ENCODE measurements around the gene FSIP1.

Gene FSIP1

DNA sequence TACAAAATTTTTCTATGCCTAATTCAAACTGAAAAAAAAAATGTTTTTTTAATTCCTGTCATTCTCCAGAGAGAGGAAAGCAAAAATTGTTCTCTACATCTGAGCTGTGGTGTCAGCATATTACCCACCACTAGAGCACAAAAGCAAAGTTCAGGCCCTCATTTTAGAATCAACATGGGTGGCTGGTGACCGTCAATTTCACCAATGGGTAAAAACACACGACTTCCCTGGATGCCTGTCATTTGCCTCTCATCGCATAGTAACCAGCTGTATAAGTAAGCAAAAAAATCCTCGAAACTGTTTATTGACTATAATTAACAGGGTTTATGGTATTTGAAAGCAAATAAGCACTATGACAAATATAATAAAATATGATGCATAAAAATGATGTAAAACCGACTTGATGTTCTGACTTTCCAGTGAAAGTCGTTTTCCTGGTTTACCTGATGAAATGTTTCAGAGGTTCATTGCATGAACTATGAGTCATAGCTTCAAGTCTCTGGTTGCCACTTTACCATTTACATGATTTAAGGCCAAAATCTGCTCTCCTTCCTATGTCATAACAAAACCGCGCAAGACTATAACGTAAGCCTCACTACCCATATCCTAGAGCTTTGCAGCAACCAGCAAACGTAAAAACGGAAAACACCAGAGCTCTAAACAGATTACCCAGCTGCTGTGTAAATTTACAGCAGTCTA lies 141.3 kb downstream of the FSIP1 start:
- DNase-seq = no peak

DNA sequence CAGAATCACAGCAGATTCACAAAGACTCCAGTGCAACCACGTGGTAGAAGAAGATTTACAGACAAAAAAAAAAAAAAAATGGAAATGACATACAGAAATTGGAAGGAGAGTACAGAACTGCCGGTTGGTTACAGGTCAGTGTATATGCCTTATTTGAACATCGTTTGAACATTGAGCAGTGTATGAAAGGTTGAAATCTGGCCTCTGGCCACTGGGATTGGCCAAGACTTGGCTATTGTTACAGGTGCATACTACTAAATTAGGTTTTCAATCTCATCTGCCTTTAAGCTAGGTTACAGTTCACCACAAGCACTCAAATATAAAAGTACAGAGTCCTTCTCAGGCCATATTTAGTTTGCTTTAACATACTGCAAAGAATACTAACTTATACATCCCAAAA lies 142.0 kb downstream of the FSIP1 start:
- DNase-seq = no peak

DNA sequence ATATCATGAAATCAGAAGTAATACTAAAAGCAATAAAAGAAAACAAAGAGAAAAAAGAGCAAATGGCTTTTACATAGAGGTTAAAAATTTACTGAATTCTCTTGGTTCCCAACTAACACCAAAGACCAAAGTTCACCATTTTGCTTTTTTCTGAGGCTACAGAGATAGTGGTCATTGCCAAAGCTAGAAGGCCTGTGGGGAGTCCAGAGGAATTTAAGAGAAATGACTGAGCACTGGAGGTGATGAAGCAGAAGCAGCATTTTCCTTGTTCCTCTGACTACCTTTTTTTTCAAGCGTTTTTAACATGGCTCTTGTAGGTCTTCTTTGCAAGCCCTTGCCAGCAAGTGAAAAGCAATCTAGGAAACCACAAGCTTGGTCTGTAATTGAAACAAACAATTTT lies 143.6 kb downstream of the FSIP1 start:
- DNase-seq = no peak

DNA sequence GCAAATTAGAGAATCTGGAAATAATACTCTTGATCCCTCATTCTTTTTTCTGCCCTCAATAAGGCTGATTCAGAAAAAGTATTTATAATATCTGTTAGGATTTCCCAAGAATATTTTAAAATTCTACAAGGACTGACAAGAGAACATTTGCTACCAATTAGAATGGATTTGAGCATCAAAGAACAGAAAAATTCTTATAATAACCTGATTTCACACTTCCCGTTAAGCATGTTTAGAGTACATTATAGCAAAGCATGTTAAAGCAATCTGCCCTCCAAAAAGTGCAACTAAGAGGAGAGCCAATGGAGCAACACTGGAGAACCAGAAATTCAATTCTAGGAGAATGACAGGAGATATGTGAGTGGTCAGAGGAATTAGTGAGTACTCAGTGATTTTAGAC lies 144.6 kb downstream of the FSIP1 start:
- DNase-seq = no peak

DNA sequence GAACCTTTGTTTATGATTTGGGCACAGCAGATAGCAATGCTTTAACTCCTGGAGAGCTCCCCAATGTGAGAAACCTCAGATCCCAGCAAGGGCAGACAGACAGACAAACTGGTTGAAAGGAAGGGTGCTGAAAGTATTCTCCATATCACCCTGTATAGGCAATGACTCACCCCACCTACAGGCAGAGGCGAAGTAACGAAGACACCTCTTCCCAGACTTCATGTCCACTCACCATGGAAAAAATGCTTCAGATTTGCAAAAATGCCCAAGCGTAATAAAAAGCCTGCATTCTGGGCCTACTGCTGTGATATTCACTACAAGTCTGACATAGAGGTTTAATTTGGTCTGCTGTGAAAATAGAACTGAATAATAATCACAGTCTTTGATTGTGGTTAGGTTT lies 151.3 kb downstream of the FSIP1 start:
- no peak for DNase-seq

DNA sequence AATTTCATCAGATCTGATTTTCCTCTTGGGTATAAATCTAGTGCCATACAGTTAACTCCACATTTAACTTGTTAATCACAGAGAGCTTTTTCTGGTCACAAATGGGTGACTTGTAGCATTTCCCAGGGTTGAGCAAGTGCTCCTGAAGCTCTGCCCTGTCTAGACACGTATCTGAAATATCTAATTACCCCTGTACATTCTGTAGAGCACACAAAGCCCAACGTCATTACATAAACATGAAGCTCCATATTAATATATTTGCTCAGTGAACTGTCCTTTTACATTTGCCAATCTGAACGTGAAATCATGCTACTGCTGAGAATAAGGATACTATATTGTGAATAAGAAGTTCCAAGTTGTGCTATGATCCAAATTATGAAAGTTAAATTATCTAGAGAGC lies 152.7 kb downstream of the FSIP1 start:
- DNase-seq = no peak

DNA sequence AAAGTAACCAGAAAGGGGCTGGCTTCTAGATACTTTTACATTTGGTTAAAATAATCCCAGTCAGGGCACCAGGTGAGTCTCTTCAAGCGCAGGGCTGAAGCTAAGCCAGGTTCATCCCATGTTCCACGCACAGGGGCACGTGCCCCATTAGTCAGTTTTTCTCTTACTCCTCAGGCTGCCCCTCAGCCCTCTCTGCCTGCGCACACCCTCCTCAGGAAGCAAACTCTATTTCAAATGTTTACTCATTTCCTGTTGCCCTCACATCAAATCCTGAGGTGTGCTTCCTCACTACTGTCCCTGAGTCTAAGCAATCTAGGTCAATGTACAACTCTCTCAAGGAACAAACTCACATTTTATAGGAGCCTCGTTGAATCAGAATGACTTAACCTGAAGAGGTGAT lies 153.3 kb downstream of the FSIP1 start:
- DNase-seq = no peak

DNA sequence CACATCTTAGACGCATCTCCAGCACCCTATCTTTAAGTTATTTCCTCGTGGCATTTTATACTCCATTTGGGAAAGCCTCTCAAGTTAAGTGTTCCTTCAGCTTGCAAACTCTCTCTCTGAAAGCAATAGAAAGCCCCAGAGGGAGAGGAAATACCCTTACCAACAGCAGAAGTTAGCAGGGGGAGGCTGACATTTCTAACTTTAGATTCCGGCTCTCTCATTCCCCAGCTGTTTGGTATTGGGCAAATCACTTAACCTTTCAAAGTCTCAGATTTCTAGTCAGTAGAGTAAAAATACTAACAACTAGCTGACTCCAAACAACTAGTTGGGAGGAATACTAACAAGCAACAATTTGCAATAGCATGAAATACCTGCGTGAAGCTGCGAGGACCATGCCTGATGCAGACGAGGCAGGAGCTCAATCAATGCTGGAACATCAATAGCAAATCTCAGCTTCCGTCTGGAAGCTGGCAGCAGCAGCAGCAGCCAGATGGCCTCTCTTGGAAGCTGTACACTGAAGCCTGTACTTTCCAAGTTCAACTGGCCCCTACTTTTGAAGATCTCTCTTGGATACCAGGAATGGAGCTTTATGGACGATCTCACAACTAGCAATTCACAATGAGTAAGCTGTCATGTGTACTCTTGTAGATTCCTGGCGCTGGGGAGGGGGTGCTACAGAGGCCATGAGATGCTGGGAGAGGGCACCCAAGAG lies 153.9 kb downstream of the FSIP1 start:
- DNase-seq = no peak

DNA sequence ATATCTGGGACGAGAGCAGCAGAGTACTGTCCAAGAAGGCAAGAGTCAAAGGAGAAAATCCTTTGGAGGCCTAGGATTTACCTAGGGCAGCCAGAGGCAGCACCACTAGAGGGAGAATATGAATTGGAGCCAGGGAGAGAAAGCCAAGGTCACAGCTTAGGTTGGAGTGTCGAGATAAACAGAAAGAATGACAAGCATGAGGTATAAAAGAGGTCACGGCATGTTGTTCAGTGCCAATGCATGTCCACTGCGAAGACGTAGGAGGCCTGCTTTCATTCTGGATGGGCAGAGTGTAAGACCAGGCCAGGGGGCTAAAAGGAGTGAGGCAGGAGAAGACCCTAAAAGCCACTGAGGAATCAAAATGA lies 154.5 kb downstream of the FSIP1 start:
- no peak for DNase-seq

DNA sequence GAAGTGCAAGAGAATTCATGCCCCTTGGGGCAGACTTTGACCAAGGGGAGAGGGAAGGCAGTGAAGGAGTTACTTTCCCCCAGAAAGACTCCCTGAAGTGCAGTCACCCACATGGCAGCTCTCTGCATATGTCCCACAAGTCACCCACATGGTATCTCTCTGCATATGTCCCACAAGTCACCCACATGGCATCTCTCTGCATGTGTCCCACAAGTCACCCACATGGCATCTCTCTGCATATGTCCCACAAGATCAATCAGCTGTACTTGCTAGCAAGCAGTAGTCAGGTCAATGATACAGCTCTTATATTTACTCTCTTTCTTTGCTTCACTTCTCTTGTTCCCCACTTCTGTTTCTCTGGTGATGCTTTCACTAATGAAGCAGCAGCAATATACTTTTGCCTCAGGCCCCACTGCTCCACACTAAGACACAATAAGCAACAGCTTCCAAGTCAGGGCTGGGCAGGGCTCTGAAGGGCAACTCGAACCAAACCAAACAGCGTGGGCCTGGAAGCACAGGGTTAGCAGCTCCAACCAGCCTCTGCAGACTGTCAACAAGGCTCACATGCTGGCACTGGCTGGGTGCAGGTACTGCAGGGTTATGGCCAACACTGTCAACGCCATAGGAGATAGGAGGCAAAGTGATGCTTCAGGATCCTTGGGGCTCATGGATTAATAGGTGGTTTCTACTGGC lies 155.0 kb downstream of the FSIP1 start:
- DNase-seq = no peak

DNA sequence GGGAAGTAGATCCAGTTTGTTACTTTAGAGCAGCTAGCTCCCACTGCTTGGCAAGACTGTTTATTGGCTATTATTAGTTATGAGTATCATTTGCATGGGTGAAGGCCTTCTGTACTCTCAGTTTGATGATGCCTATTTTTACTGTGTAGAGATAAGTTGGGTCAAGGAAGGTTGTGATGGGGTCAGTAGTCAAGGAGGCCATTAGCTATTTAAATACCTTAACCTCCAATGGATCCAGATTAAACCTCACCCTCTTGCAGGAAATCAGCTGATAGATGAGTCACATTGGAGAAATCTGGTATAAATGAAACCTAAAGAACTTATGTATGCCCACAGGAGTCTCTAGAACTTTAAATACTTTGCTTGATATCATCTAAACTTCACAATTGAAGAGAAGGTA lies 156.8 kb downstream of the FSIP1 start:
- DNase-seq = no peak

DNA sequence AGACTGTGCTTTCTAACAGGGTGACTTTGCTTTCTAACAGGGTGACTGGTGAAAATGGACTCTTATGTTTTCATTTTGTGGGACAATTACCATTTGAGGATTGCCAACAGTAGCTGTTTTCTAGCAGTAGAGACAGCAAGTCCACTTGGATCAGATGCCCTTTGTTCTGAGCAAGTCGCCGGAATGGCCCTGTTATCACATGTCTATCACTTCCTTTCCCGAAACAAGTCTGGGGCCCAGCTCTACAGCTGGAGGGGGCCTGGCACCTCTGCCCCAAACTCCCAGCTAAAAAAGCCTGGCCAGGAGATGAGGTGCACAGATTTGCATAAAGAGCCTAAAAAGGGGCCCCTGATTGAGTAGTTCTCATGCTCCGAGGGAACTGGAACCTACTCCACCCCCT lies 157.2 kb downstream of the FSIP1 start:
- DNase-seq = no peak

DNA sequence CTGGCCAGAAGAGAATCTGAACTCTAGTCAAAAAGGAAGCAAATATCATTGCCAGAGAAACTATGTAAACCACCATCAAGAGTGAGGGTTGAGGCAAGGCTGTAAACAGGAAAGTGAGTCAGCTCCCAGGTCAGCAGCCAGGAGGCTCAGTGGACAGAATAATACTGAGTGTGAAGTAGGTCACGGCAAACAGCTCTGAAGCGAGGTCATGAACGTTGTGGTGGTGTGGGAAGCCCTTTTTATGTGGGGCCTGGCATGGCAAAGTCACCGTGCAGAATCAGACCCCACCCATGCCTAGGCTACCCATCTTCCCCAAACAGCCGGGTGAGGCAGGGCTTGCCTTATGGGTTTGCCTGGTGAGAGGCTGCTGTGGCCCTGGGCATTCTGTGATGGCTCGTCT lies 157.8 kb downstream of the FSIP1 start:
- DNase-seq = no peak

DNA sequence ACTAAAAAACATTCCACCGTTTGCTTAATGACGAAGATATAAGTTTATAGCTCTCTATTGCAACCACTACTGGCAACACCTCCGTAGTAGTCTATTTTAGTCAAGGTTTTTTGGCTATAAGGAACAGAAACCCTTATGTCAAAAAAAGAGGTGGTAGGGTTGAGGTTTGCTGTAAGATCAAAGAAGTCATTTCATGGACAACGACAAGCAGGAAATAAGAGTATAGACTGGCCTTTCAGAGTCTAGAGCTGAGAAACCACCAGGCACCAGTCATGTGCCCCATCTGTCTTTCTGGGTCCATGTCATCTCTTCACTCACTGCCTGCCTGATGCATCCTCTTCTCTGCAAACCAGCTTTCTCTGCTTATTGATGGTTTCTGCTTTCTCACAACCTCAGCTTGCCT lies 159.1 kb downstream of the FSIP1 start:
- no peak for DNase-seq

DNA sequence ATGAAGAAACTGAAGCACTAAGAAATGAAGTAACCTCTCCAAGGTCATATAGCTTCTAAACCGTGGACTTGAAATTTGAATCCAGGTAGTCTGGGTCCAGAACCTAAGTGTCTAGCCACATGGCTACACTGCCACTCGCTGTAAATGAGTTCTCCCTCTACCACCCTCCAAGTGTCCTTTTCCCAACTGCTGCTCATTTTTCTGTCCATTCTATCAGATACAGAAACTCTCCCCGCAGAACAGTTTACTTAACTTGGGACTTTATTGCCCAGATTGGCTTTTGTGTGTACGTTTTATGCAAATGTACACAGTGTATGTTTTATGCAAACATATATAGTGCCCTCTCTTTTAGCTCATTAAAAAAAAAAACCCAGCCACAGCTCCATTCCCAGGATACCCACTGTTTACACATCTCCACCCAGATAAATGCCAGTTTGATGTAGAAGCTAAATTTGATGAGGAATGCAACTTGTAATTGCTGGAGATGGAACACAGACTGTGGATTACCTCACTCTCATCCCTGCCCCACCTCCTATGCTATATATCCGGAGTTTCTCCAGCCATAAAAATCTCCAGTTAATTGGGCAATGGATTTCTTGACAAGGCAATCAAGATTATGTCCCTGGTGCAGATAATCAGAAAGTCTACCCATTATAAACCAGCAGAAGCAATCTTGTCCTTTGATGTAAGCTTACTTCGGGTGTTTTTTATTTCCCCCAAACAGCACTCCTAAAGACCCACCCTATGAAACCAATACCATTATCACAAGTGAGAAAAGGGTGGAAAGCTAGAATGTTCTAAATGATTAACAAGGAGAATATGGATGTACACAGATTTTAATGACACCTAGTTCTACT lies 159.8 kb downstream of the FSIP1 start:
- DNase-seq = no peak

DNA sequence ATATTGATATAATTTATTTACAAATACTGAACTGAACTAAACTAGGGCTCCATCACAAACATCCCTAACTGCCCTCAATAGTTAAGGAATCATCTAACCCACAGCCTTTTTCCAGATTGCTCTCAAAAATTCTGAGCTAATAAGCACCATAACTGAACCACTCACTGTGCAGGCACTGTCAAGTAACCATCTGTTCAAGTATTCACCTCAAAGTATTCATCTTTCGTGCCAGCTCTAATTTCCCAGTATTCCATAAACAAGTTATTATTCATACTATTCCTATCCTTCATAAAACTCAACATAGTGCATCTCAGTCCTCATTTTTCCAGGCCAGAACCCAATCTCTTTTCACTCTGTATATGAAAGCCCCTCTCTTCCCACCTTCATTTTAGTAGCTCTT lies 160.7 kb downstream of the FSIP1 start:
- no peak for DNase-seq

DNA sequence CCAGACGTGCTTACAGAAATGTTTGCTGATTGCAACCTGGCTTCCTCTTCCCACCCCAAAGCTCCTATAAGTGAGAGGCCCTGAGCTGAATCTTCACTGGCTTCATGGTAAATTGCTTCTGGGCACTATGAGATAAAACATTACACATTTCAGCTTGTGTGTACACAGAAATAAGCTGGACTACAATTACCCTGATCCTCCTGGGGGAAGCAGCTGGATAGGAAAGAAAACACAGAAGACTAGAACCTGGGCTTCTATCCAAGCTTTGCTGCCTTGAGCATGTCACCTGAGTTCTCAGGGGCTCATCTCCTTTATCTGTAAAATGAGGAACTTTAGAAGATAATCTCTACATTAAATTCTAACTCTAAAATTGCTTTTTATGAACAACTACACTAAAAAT lies 161.4 kb downstream of the FSIP1 start:
- peak; percentile 8 for DNase-seq

DNA sequence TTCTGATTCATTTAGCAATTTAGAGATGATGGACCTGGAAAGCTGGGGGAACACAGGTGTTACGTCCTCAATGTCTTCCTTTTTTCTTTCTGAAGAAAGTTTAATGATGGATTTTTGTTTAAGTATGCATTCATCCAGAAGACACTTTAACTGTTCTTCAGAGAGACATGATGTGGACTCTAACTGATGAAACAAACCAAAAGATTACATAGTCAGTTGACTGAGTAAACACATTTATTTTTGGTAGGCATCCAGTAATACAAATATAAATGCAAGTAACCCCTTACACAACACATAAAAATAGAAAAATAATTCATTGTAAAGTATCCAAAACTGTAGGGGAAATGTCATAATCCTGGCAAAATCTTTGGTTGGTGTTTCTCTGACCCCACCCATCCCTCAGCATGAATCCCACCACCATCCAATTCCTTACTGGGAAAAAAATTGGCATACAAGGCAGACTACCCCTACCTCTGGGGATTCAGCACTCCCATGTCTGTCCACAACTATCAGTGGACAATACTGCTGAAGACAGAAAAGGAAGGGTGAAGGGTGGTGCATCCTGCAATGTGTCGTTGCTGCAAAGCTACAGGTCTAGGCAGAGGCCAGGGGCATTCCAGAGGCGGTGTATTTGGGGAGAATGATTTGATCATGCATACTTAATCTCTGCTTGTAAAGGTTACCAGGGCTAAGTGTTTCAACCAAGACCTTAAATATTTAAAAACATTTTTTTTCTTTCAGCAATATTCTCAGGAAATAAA lies 164.4 kb downstream of the FSIP1 start:
- DNase-seq = no peak

DNA sequence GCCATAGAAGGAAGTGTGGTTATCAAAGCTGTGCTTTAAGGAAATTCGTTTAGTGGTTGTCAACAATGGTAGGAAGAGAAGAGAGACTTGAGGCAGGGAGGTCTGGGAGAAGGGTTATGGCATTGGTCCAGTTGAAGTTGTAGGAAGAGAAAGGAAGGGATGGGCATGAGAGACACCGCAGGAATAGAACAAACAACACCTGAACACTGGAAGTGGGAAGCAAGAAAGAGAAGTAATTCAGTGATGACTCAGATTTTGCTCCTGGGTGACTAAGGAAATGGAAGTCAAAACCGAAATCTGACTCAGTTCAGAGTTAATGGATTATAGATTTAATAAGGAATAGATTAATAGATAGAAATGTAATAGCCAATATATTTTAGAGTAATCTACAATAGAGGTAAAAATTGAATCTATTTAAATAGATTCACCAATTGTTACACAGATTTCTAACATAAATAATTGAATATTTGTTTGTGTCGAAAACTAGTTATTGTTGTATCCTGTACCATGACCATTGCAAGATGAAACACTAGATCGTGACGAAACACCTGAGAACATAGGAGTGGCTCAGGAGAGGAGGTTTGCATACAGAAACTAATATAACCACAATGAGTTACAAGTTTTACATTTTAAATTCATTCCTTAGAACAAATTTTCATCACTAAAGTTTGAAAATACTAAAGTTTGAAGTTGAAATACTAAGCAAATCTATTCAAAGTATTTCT lies 165.7 kb downstream of the FSIP1 start:
- DNase-seq = no peak

DNA sequence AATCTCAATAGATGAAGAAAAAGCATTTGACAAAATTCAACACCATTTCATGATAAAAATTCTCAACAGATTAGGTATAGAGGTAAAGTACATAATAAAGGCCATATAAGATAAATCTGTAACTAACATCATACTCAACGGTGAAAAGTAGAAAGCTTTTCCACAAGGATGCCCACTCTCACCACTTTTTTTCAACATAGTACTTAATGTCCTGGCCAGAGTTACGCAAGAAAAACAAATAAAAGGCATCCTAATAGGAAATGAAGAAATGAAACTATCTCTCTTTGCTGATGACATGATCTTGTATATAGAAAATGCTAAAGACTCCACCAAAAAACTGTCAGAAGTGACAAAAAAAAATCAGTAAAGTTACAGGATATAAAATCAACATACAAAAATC lies 168.8 kb downstream of the FSIP1 start:
- no peak for DNase-seq

DNA sequence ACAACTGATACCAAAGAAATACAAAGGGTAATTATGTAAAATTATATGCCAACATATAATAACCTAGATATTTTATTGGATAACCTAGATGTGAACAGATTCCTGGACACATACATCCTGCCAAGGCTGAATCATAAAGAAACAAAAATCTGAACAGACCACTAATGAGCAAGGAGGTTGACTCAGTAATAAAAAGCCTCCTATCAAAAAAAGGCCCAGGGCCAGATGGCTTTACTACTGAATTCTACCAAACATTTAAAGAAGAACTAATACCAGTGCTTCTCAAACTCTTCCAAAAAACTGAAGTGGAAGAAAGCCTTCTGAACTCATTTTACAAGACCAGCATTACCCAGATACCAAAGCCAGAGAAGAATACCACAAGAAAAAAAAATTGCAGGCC lies 169.4 kb downstream of the FSIP1 start:
- DNase-seq = no peak

DNA sequence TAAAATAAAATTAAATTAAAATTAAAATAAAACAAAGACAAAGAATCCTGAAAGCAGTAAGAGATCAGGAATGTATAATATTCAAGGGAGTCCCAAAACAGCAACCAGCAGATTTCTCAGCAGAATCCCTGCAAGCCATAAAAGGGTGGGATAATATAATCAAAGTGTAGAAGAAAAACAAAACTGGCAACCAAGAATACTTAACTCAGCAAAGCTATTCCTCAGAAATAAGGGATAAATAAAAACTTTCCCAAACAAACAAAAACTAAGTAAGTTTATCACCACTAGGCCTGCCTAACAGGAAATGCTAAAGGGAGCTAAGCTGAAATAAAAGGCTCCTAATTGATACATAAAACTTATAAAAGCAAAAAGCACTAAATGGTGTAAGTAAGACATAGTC lies 172.0 kb downstream of the FSIP1 start:
- peak; percentile 4 for DNase-seq

Data from OCI-M1 (cell line).